ENCODE data around the gene CACNA1E. TPM values are rescaled to one million over a fixed set of nuclear protein-coding genes. Genes with fewer than 3 reads are reported as not detected.

The CACNA1E gene
- total RNA-seq, 1 experiment from 2014 or later = 0.46 TPM

- Mint-ChIP-seq H3K9me3 (peaks cover 0 to 2% of the 10 kb centered on the region in 2 experiments; a peak in 2 of 5 replicates), H3K27ac (no peak overlapping the region), H3K27me3 (ENCODE audit: low read depth) (peaks cover 14% of the 10 kb centered on the region), H3K36me3 (ENCODE audit: insufficient read depth in 1 of 3, low read depth in 3 of 3) (peaks cover 0 to 2% (median 1%) of the 10 kb centered on the region in 3 experiments; a peak in 2 of 7 replicates), H3K4me3 (no peak overlapping the region), H3K4me1 (peaks cover 49 to 51% of the 10 kb centered on the region in 2 experiments)
- no peak overlapping the region for H2BK20ac ChIP-seq (ENCODE audit: low read depth, low read length, poor library complexity, severe bottlenecking)
- H2BK15ac ChIP-seq (ENCODE audit: low read depth, low read length) = no peak overlapping the region
- no peak overlapping the region for H3K9ac ChIP-seq (ENCODE audit: extremely low read depth, insufficient read length, low read length)
- no peak overlapping the region for H3K27ac ChIP-seq (ENCODE audit: insufficient read length, low read depth, low read length)
- WGBS (ENCODE audit: extremely low coverage, insufficient read length, low lambda C conversion rate) = no CpG with 5 or more reads among the region's 3 CpGs
- no peak overlapping the region for H3K18ac ChIP-seq (ENCODE audit: insufficient read length, low read depth, low read length)
- H3K4ac ChIP-seq (ENCODE audit: low read depth, low read length) = no peak overlapping the region
- H4K91ac ChIP-seq (ENCODE audit: insufficient read length, low read depth, low read length) = peak overlapping the region; percentile 73
- H3K23ac ChIP-seq (ENCODE audit: insufficient read length, low read depth, low read length) = no peak overlapping the region
- H2AFZ ChIP-seq (ENCODE audit: low read length) = no peak overlapping the region
- no peaks in the 10 kb centered on the region for H3K79me1 ChIP-seq (ENCODE audit: insufficient read depth, low read depth, low read length, poor library complexity, severe bottlenecking)
- H3K4me2 ChIP-seq (ENCODE audit: insufficient read depth, insufficient read length, low read length) = no peak overlapping the region
- H2BK120ac ChIP-seq (ENCODE audit: low read depth, low read length, poor library complexity, severe bottlenecking) = no peak overlapping the region
- H3T11ph ChIP-seq (ENCODE audit: low read length) = no peak overlapping the region
- TF ChIP-seq CTCF (conservative IDR thresholded peaks at IDR 0.05) = no peak
- H4K8ac ChIP-seq (replicated peaks; ENCODE audit: insufficient read length, low read depth, low read length) = no peak overlapping the region
- DNase-seq = no peak
- no peaks in the 10 kb centered on the region for H4K20me1 ChIP-seq (ENCODE audit: control insufficient read depth, insufficient read depth, insufficient read length)
- H3K14ac ChIP-seq (ENCODE audit: insufficient read depth, low read length) = no peak overlapping the region
- peaks cover 10% of the 10 kb centered on the region; the same call in 1 of the 2 replicates for H3K4me1 ChIP-seq (ENCODE audit: insufficient read depth, low read length)
- H3K23me2 ChIP-seq (ENCODE audit: insufficient read length, low read depth, low read length, poor library complexity, severe bottlenecking) = no peaks in the 10 kb centered on the region
- H2BK12ac ChIP-seq (ENCODE audit: insufficient read length, low read depth, low read length) = no peak overlapping the region
- H2AK5ac ChIP-seq (ENCODE audit: insufficient read length, low read length) = no peak overlapping the region
- no peaks in the 10 kb centered on the region; the same call in 1 of the 2 replicates for H3K27me3 ChIP-seq (ENCODE audit: insufficient read depth, low read length)
- H3K56ac ChIP-seq (ENCODE audit: insufficient read length, low read depth, low read length) = no peak overlapping the region
- no peak overlapping the region for H2BK5ac ChIP-seq (ENCODE audit: insufficient read length, low read length)
- H3K9me3 ChIP-seq (ENCODE audit: control insufficient read depth, low read depth, low read length) = no peaks in the 10 kb centered on the region
- H4K5ac ChIP-seq (ENCODE audit: insufficient read length, low read depth, low read length) = no peak overlapping the region
- no peaks in the 10 kb centered on the region for H3K79me2 ChIP-seq (ENCODE audit: insufficient read depth, low read length)
Observed at GRCh38 chr1:181607524-181607923, 124.2 kb downstream of the CACNA1E start.
